ENCODE measurements around the gene LDLRAD4. TPM values are rescaled to one million over a fixed set of nuclear protein-coding genes. Genes with fewer than 3 reads are reported as not detected.

Gene LDLRAD4
- polyA plus RNA-seq, 1 donor = 9.1 TPM

- Histone ChIP-seq H3K27ac (ENCODE audit: low read length) (no peak overlapping the region), H3K4me3 (ENCODE audit: low read length) (no peak overlapping the region), H3K36me3 (ENCODE audit: control insufficient read depth, insufficient read depth, low read length) (no peaks in the 10 kb centered on the region), H3K27me3 (ENCODE audit: control insufficient read depth, insufficient read depth, low read length) (no peaks in the 10 kb centered on the region), H3K4me1 (ENCODE audit: control insufficient read depth, insufficient read depth, low read length) (peaks cover 8% of the 10 kb centered on the region), H3K9me3 (ENCODE audit: control insufficient read depth, low read depth, low read length) (no peaks in the 10 kb centered on the region)
- WGBS (ENCODE audit: insufficient coverage, low lambda C conversion rate) = no CpG with 5 or more reads among the region's 14 CpGs
- DNase-seq = no peak
Measured at GRCh38 chr18:13272416-13272815, 53.9 kb downstream of the LDLRAD4 start.

DNA sequence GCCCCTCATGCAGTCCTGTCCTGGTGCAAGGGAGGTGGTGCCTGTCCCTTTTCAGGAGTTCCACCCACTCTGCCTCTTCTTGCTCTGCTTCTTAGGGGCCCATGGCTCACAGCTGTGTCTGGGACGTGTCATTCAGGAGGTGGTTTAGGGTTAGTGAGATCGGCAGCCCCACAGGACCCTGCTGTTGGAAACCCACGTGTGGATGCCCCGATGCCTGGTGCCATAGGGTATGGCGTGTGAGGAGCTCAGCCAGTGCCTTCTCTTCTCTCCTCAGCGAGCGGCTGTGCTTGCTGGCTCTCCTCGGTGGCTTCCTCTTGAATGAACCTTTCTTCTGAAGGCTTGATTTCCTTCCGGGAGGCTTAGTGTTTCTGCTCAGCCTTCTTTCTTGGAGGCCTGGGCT is 55.2 kb downstream of the LDLRAD4 start:
- Histone ChIP-seq H3K9me3 (ENCODE audit: control insufficient read depth, low read depth, low read length) (no peaks in the 10 kb centered on the region), H3K27me3 (ENCODE audit: control insufficient read depth, insufficient read depth, low read length) (no peaks in the 10 kb centered on the region), H3K27ac (ENCODE audit: low read length) (no peak overlapping the region), H3K36me3 (ENCODE audit: control insufficient read depth, insufficient read depth, low read length) (no peaks in the 10 kb centered on the region), H3K4me3 (ENCODE audit: low read length) (no peak overlapping the region), H3K4me1 (ENCODE audit: control insufficient read depth, insufficient read depth, low read length) (peaks cover 5% of the 10 kb centered on the region)
- WGBS (ENCODE audit: insufficient coverage, low lambda C conversion rate) = no CpG with 5 or more reads among the region's 9 CpGs
- DNase-seq = no peak

GRCh38 chr18:13275075-13275474 is 56.5 kb downstream of the LDLRAD4 start:
- Histone ChIP-seq H3K27me3 (ENCODE audit: control insufficient read depth, insufficient read depth, low read length) (no peaks in the 10 kb centered on the region), H3K9me3 (ENCODE audit: control insufficient read depth, low read depth, low read length) (no peaks in the 10 kb centered on the region), H3K4me1 (ENCODE audit: control insufficient read depth, insufficient read depth, low read length) (peaks cover under 1% of the 10 kb centered on the region), H3K4me3 (ENCODE audit: low read length) (no peak overlapping the region), H3K36me3 (ENCODE audit: control insufficient read depth, insufficient read depth, low read length) (peaks cover 3% of the 10 kb centered on the region), H3K27ac (ENCODE audit: low read length) (no peak overlapping the region)
- no peak for DNase-seq

GRCh38 chr18:13276530-13277520 is 58.3 kb downstream of the LDLRAD4 start:
- Histone ChIP-seq H3K27me3 (ENCODE audit: control insufficient read depth, insufficient read depth, low read length) (no peaks in the 10 kb centered on the region), H3K9me3 (ENCODE audit: control insufficient read depth, low read depth, low read length) (no peaks in the 10 kb centered on the region), H3K4me3 (ENCODE audit: low read length) (no peak overlapping the region), H3K27ac (ENCODE audit: low read length) (no peak overlapping the region), H3K4me1 (ENCODE audit: control insufficient read depth, insufficient read depth, low read length) (no peaks in the 10 kb centered on the region), H3K36me3 (ENCODE audit: control insufficient read depth, insufficient read depth, low read length) (peaks cover 7% of the 10 kb centered on the region)
- no CpG with 5 or more reads among the region's 23 CpGs for WGBS (ENCODE audit: insufficient coverage, low lambda C conversion rate)
- no peak for DNase-seq

DNA sequence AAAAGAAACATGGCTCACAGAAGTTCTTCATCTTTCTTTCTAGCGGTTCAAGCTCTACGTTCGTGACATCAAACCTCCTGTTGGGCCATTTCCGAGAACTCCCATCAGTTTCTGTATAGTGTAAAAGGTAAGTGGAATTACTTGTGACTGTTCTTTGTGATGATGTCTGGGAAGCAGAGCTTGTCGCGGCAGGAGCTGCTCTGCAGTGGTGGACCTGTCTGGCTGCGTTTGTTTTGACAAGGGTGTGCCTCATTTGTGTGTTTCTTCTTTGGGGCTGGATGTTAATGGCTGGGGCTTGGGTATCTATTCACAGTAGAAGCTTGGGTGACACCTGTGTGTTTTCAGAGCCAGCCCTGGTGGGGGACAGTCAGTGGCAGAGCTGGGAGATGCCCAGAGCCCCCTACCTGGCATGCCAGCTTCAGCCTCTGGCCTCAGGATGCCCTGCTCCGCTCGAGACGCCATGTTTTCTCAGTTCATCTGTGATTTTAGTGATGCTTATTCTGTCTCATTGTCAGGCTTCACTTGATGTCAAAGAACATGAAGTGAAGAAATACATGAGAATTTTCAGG is 59.6 kb downstream of the LDLRAD4 start:
- H3K27ac ChIP-seq (ENCODE audit: low read length) = no peak overlapping the region
- no peaks in the 10 kb centered on the region for H3K27me3 ChIP-seq (ENCODE audit: control insufficient read depth, insufficient read depth, low read length)
- H3K36me3 ChIP-seq (ENCODE audit: control insufficient read depth, insufficient read depth, low read length) = peaks cover 7% of the 10 kb centered on the region
- no peak overlapping the region for H3K4me3 ChIP-seq (ENCODE audit: low read length)
- no CpG with 5 or more reads among the region's 10 CpGs for WGBS (ENCODE audit: insufficient coverage, low lambda C conversion rate)
- no peaks in the 10 kb centered on the region for H3K4me1 ChIP-seq (ENCODE audit: control insufficient read depth, insufficient read depth, low read length)
- H3K9me3 ChIP-seq (ENCODE audit: control insufficient read depth, low read depth, low read length) = no peaks in the 10 kb centered on the region
- no peak for DNase-seq

DNA sequence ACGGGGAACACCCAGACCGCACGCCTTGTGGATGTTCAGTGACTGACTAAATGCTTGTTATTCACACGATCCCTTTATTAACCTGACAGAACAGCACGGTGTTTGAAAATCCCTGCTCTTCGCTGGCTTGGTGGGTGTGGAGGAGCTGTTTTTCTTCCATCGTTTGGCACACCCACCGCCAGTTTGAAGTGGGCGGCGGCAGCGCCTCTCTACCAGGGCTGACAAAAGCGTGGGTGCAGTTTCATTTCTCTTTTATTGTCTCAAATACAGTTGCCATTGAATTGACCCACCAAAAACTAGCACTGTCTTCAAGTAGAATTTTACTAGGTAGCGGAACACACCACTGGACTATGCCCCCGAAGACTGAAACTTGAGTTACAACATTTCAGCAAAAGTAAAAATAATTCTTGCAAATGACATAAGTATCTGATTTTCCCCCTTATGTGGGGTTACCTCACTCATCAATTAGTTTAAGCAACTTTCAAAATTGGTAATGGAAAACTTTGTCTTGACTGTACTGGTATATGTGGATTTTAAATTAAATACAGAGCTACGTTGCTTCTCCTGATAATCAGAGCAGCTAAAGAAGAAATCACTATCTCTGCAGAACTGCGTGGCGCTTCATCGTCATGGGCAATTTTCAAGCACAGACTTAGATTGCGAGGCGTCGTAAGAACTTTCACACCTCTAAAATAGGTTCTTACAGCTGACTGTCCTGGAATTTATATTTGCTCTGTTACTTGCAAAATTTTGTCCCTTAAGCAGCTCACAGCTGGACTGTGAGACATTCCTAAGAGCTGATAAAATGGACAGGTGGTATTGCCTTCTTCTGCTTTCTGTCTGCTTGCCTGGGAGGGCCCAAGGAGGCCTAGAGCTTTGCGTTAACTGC is 60.9 kb downstream of the LDLRAD4 start:
- Histone ChIP-seq H3K4me3 (ENCODE audit: low read length) (no peak overlapping the region), H3K9me3 (ENCODE audit: control insufficient read depth, low read depth, low read length) (no peaks in the 10 kb centered on the region), H3K27ac (ENCODE audit: low read length) (no peak overlapping the region), H3K4me1 (ENCODE audit: control insufficient read depth, insufficient read depth, low read length) (no peaks in the 10 kb centered on the region), H3K27me3 (ENCODE audit: control insufficient read depth, insufficient read depth, low read length) (no peaks in the 10 kb centered on the region), H3K36me3 (ENCODE audit: control insufficient read depth, insufficient read depth, low read length) (peaks cover 7% of the 10 kb centered on the region)
- no peak for DNase-seq
- WGBS (ENCODE audit: insufficient coverage, low lambda C conversion rate) = 50% methylated on average over 1 of the region's 22 CpGs

GRCh38 chr18:13280070-13280795 is 61.7 kb downstream of the LDLRAD4 start:
- H3K36me3 ChIP-seq (ENCODE audit: control insufficient read depth, insufficient read depth, low read length) = peaks cover 7% of the 10 kb centered on the region
- no peaks in the 10 kb centered on the region for H3K9me3 ChIP-seq (ENCODE audit: control insufficient read depth, low read depth, low read length)
- no CpG with 5 or more reads among the region's 11 CpGs for WGBS (ENCODE audit: insufficient coverage, low lambda C conversion rate)
- no peak for DNase-seq
- H3K27ac ChIP-seq (ENCODE audit: low read length) = no peak overlapping the region
- no peaks in the 10 kb centered on the region for H3K4me1 ChIP-seq (ENCODE audit: control insufficient read depth, insufficient read depth, low read length)
- H3K27me3 ChIP-seq (ENCODE audit: control insufficient read depth, insufficient read depth, low read length) = no peaks in the 10 kb centered on the region
- no peak overlapping the region for H3K4me3 ChIP-seq (ENCODE audit: low read length)

DNA sequence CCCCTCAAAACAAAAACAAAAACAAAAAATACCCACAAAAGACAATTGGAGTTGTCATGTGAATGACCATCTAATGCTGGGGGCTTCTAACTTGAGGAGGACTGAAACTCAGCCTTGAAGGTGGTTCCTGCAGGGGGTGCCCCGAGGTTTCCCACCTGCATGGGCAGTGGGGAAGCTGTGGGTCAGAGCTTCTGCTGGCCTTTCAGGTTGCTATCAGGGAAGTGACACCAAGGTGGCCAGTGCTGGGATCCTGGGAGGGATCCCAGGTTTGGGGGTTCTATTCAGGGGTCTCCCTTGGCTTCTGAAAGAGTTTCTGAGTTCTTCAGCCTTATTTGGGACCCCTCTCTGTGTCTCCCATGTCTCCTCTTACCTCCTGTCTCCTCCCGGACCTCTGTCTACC is 62.8 kb downstream of the LDLRAD4 start:
- Histone ChIP-seq H3K4me3 (ENCODE audit: low read length) (no peak overlapping the region), H3K4me1 (ENCODE audit: control insufficient read depth, insufficient read depth, low read length) (no peaks in the 10 kb centered on the region), H3K9me3 (ENCODE audit: control insufficient read depth, low read depth, low read length) (no peaks in the 10 kb centered on the region), H3K27ac (ENCODE audit: low read length) (no peak overlapping the region), H3K27me3 (ENCODE audit: control insufficient read depth, insufficient read depth, low read length) (no peaks in the 10 kb centered on the region), H3K36me3 (ENCODE audit: control insufficient read depth, insufficient read depth, low read length) (peaks cover 7% of the 10 kb centered on the region)
- no CpG with 5 or more reads among the region's 2 CpGs for WGBS (ENCODE audit: insufficient coverage, low lambda C conversion rate)
- no peak for DNase-seq

GRCh38 chr18:13283746-13284145 is 65.2 kb downstream of the LDLRAD4 start:
- no peaks in the 10 kb centered on the region for H3K4me1 ChIP-seq (ENCODE audit: control insufficient read depth, insufficient read depth, low read length)
- H3K4me3 ChIP-seq (ENCODE audit: low read length) = no peak overlapping the region
- DNase-seq = no peak
- WGBS (ENCODE audit: insufficient coverage, low lambda C conversion rate) = 100% methylated on average over 2 of the region's 7 CpGs
- peaks cover 7% of the 10 kb centered on the region for H3K36me3 ChIP-seq (ENCODE audit: control insufficient read depth, insufficient read depth, low read length)
- no peak overlapping the region for H3K27ac ChIP-seq (ENCODE audit: low read length)
- no peaks in the 10 kb centered on the region for H3K27me3 ChIP-seq (ENCODE audit: control insufficient read depth, insufficient read depth, low read length)
- H3K9me3 ChIP-seq (ENCODE audit: control insufficient read depth, low read depth, low read length) = no peaks in the 10 kb centered on the region

Measured in large intestine (tissue), 3 donors.